Cardiac muscle cell (in vitro differentiated cells and primary cell): Measurements from ENCODE around the gene OR51B4. TPM values are rescaled to one million over a fixed set of nuclear protein-coding genes. Genes with fewer than 3 reads are reported as not detected.
"Not testable (repeated sequence)": the region's sequence is repeated elsewhere in the genome, so short reads cannot be mapped to it uniquely, and the experiment has no call there.

Experiments
- DNase-seq, 2 donors: peaks; one replicate each; pipeline versions ENCODE4 v3.0.0 to v3.0.0-alpha.2; 2010 to 2017; ENCODE audit warnings: low read depth in 1 of 2, low spot score in 1 of 2
- H3K27ac ChIP-seq: fragments of 200-600 bp; sonication (generic); 2 replicates; pipeline ENCODE4 v1.5.1; 2016
- H3K27me3 ChIP-seq: fragments of 200-600 bp; sonication (generic); 2 replicates; pipeline ENCODE4 v1.6.0; 2016; ENCODE audit warnings: control low read depth
- H3K36me3 ChIP-seq: fragments of 200-600 bp; sonication (generic); 2 replicates; pipeline ENCODE4 v1.5.1; 2016; ENCODE audit warnings: control low read depth
- H3K4me1 ChIP-seq: fragments of 200-600 bp; sonication (generic); 2 replicates; pipeline ENCODE4 v1.8.1; 2017; ENCODE audit warnings: low read depth, mild to moderate bottlenecking, mixed run types
- H3K4me3 ChIP-seq: fragments of 200-600 bp; sonication (generic); 2 replicates; pipeline ENCODE4 v1.5.1; 2016; ENCODE audit warnings: mild to moderate bottlenecking
- H3K9me3 ChIP-seq: fragments of 200-600 bp; sonication (generic); 2 replicates; pipeline ENCODE4 v1.5.1; 2017; ENCODE audit warnings: low read depth, mild to moderate bottlenecking, control low read depth
- polyA plus RNA-seq: library from polyadenylated mRNA; unstranded; fragments of >200 nt; fragmentation: Nextera tagmentation; extraction: Ambion mirVana; gene quantifications from 2 replicates; pipeline ENCODE4 v1.2.1, GENCODE V29; 2016
- total RNA-seq: library from RNA; depleted of rRNA; stranded (reverse); fragments of >200 nt; gene quantifications from 2 replicates; pipeline ENCODE4 v1.2.3, GENCODE V29; 2016
- TF ChIP-seq, protein P1 (sequence below): IDR thresholded peaks from 2 replicates; pipeline ENCODE4 v1.5.1; 2012; ENCODE audit warnings: low read depth, mild to moderate bottlenecking, low read length

Gene OR51B4
- total and polyA plus RNA-seq, 2 experiments from 2014 or later: 0.24 to 0.57 TPM

DNA sequence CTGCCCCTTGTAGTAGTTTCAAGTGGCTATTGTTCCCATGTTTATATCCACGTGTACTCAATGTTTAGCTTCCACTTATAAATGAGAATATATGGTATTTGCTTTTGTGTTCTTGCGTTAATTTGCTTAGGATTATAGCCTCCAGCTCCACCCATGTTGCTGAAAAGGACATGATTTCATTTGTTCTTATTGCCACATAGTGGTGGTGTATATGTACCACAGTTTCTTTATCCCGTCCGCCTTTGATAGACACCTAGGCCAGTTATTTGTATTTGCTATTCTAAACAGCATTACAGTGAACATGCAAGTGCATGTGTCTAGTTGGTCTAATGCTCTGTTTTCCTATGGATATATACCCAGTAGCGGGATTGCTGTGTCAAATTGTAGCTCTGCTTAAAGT lies 15.5 kb upstream of the OR51B4 start:
- Histone ChIP-seq H3K4me3 (no peak overlapping the region), H3K4me1 (no peaks in the 10 kb centered on the region), H3K36me3 (no peaks in the 10 kb centered on the region), H3K9me3 (no peaks in the 10 kb centered on the region), H3K27me3 (no peaks in the 10 kb centered on the region), H3K27ac (no peak overlapping the region)
- TF ChIP-seq, protein P1, sequence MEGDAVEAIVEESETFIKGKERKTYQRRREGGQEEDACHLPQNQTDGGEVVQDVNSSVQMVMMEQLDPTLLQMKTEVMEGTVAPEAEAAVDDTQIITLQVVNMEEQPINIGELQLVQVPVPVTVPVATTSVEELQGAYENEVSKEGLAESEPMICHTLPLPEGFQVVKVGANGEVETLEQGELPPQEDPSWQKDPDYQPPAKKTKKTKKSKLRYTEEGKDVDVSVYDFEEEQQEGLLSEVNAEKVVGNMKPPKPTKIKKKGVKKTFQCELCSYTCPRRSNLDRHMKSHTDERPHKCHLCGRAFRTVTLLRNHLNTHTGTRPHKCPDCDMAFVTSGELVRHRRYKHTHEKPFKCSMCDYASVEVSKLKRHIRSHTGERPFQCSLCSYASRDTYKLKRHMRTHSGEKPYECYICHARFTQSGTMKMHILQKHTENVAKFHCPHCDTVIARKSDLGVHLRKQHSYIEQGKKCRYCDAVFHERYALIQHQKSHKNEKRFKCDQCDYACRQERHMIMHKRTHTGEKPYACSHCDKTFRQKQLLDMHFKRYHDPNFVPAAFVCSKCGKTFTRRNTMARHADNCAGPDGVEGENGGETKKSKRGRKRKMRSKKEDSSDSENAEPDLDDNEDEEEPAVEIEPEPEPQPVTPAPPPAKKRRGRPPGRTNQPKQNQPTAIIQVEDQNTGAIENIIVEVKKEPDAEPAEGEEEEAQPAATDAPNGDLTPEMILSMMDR: no peak
- no peak for DNase-seq

DNA sequence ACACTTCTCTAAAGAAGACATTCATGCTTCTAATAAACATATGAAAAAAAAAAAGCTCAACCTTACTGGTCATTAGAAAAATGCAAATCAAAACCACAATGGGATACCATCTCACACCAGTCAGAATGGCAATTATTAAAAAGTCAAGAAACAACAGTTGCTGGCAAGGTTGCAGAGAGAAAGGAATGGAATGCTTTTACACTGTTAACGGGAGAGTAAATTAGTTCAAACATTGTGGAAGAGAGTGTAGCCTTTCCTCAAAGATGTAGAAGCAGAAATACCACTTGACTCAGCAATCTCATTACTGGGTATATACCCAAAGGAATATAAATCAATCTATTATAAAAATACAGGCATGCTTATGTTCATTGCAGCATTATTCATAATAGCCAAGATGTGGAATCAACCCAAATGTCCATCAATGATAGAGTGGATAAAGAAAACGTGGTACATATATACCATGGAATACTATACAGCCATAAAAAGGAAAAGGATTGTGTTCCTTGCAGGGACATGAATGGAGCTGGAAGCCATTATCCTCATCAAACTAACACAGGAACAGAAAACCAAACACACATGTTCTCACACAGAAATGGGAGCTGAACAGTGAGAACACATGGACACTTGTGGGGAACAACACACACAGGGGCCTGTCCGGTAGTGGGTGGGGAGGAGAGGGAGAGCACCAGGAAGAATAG lies 11.7 kb upstream of the OR51B4 start:
- not testable (repeated sequence) for H3K27me3 ChIP-seq, H3K27ac ChIP-seq, H3K4me1 ChIP-seq, H3K36me3 ChIP-seq, H3K4me3 ChIP-seq, H3K9me3 ChIP-seq, DNase-seq

DNA sequence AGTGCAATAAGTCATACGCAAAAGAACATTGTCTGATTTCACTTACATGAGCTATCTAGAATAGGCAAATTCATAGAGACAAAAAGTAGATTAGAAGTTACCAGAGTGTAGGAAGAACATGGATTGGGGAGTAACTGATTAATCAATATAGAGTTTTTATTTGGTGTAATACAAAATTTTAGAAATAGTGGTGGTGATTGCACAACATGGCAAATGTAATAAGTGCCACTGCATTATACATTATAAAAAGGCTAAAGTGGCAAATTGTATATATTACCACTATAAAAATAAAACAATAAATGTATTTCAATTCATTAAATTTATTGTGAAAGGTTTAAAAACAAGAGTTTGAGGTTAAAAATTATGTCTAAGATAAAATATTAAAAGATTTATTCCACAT lies 8.7 kb upstream of the OR51B4 start:
- H3K36me3 ChIP-seq: no peaks in the 10 kb centered on the region
- no peak for DNase-seq
- no peak overlapping the region for H3K27ac ChIP-seq
- H3K4me1 ChIP-seq: no peaks in the 10 kb centered on the region
- H3K4me3 ChIP-seq: no peak overlapping the region
- H3K27me3 ChIP-seq: no peaks in the 10 kb centered on the region
- TF ChIP-seq, protein P1: no peak
- no peaks in the 10 kb centered on the region for H3K9me3 ChIP-seq

DNA sequence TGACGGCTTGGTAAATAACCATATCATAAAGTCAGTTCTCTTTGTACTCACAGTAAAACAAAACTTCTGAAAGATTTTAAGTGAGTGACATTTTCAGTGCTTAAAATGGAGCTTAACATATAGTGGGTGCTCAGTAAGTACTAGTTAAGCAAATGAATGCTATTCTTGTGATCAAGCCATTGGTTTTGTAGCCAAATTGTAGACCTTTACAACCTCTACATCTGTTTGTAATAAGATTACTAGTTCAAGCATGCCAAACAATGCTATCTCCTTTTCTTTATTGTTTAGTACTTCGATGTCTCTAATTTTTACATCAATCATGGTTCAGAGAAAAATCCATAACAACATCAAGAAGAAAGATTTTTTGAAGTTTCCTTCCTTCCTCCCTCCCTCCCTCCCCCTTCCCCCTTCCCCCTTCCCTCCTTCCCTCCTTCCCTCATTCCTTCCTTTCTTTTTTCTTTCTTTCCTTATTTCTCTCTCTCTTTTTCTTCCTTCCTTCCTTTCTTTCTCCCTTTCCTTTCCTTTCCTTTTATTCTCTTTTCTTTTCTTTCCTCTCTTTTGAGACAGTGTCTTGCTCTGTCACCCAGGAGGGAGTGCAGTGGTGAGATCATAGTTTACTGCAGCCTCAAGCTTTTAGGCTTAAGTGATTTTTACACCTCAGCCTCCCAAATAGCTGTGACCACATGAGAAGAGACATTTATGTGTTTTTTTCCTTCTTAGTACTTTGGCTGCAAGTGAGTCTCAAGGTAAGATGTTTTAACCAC lies 5.7 kb upstream of the OR51B4 start:
- H3K4me1 ChIP-seq: no peaks in the 10 kb centered on the region
- no peak overlapping the region for H3K27ac ChIP-seq
- TF ChIP-seq, protein P1: no peak
- no peaks in the 10 kb centered on the region for H3K36me3 ChIP-seq
- DNase-seq: no peak
- H3K9me3 ChIP-seq: no peaks in the 10 kb centered on the region
- H3K4me3 ChIP-seq: no peak overlapping the region
- H3K27me3 ChIP-seq: no peaks in the 10 kb centered on the region

DNA sequence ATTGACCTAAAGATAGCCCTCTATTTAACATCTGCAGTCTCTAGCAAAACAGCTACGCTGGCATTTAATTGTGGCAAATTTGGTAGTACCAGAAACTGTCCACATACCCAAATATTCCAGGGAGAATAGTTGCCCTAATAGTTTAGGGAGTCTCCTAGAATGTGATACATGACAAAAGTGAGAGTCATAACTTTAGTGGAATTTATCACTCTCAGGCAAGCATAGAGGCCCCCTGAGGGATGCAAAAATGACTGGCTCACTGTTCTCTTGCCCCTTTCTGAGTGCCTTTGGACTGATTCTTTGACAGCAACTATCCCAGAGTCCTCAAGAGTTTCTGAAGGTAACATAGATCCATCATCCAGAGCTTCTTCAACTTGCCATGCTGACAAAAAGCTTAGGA lies 2.3 kb upstream of the OR51B4 start:
- no peak overlapping the region for H3K27ac ChIP-seq
- H3K4me1 ChIP-seq: no peaks in the 10 kb centered on the region
- DNase-seq: no peak
- TF ChIP-seq, protein P1: no peak
- no peak overlapping the region for H3K4me3 ChIP-seq
- H3K27me3 ChIP-seq: no peaks in the 10 kb centered on the region
- H3K36me3 ChIP-seq: no peaks in the 10 kb centered on the region
- no peaks in the 10 kb centered on the region for H3K9me3 ChIP-seq

DNA sequence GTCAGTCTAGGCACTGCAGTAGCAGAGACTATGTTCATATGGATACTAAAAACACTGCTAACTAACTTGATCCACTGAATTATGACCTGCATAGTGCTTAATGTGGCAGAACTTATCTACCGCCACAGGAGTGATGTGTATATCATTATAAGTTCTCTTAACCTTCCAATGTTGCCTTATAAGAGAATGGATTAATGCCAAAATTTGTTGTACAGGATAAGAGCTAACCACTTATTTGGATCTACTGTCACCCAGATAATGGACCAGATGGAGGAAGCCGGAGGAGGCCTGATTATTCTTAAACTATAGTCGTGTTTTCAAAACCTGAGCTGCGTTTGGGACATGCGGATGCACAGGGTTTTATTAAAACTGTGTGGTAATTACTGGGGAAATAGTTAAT lies 1.9 kb upstream of the OR51B4 start:
- no peaks in the 10 kb centered on the region for H3K4me1 ChIP-seq
- no peak overlapping the region for H3K4me3 ChIP-seq
- no peaks in the 10 kb centered on the region for H3K9me3 ChIP-seq
- DNase-seq: no peak
- H3K27ac ChIP-seq: no peak overlapping the region
- TF ChIP-seq, protein P1: no peak
- no peaks in the 10 kb centered on the region for H3K27me3 ChIP-seq
- H3K36me3 ChIP-seq: no peaks in the 10 kb centered on the region
